ENCODE results near the gene ZCCHC10.
"Not testable (repeated sequence)": the region's sequence is repeated elsewhere in the genome, so short reads cannot be mapped to it uniquely, and the experiment has no call there.

Gene ZCCHC10

DNA sequence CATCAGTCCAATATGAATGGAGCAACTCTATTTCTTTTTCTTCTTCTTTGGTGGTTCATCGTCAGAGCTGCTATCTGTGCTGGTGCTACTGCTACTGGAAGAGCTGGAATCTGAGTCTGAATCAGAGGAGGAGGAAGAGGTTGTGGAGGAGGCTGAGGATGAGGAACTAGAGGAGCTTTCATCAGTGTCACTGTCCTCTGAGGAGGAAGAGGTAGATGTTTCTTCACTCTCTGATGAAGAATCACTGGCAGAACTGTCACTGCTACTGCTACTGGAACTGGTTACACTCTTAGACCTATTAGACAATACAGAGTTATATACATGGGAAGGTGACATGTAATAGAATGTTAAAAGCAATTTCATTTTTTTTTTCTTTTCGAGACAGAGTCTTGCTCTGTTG, 27.8 kb downstream of the ZCCHC10 start:
- no peak for DNase-seq (ENCODE audit: low read depth)
- H3K4me3 ChIP-seq (ENCODE audit: low read depth, low read length) = no peak overlapping the region
- TF ChIP-seq, protein P1, sequence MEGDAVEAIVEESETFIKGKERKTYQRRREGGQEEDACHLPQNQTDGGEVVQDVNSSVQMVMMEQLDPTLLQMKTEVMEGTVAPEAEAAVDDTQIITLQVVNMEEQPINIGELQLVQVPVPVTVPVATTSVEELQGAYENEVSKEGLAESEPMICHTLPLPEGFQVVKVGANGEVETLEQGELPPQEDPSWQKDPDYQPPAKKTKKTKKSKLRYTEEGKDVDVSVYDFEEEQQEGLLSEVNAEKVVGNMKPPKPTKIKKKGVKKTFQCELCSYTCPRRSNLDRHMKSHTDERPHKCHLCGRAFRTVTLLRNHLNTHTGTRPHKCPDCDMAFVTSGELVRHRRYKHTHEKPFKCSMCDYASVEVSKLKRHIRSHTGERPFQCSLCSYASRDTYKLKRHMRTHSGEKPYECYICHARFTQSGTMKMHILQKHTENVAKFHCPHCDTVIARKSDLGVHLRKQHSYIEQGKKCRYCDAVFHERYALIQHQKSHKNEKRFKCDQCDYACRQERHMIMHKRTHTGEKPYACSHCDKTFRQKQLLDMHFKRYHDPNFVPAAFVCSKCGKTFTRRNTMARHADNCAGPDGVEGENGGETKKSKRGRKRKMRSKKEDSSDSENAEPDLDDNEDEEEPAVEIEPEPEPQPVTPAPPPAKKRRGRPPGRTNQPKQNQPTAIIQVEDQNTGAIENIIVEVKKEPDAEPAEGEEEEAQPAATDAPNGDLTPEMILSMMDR (IDR thresholded peaks at IDR 0.05; ENCODE audit: insufficient read depth, low read depth, low read length, missing control alignments) = no peak

DNA sequence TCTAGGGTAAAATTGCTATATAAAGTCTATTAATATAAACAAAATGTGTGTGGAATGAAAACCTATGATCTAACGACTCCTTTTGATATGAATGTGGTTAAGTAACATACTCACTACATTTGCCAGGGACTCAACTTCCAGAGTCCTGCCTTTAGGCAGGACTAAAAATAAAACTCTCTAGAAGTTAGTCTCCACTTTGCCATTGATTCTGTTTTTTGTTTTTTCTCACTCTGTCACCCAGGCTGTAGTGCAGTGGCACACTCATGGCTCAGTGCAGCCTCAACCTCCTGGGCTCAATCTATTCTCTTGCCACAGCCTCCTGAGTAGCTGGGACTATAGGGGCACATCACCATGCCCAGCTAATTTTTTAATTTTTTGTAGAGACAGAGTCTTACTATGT, 30.0 kb downstream of the ZCCHC10 start:
- no peak for DNase-seq (ENCODE audit: low read depth)
- no peak overlapping the region for H3K4me3 ChIP-seq (ENCODE audit: low read depth, low read length)
- TF ChIP-seq, protein P1 (IDR thresholded peaks at IDR 0.05; ENCODE audit: insufficient read depth, low read depth, low read length, missing control alignments) = no peak

DNA sequence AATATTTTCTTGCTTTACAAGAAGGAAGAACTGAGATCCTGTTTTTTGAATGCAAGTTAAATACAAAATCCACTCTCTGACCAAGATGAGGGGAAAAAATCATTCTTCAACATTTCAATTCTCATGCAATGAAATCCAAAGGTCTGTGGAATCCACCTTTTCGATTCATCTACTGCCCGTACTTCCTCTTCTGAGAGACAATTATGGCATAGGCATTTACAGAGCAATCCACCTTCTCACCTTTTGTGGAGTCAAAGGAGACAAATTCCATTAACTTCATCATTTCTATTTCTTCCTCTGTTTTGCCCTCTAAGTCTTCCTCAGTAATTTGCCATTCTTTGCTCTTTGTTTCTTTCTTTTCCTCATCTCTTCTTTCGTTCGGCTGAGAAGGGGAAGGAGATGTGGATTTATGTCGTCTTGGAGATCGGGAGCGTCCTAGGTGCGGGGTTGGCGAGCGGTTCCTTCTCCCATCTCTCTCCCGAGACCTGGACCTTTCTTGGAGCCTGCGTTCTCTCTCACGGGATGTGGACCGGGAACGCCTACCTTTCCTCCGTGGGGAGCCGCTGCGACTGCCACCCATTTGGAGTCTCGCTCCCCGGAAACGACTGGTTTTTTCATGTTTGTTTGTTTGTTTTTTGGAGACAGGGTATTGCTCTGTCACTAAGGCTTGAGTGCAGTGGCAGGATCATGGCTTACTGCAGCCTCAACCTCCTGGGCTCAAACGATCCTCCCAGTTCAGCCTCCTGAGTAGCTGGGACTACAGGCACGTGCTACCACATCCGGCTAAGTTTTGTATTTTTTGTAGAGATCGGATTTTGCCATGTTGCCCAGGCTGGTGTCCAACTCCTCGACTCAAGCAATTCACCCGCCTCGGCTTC, 38.6 kb downstream of the ZCCHC10 start:
- no peak overlapping the region for H3K4me3 ChIP-seq (ENCODE audit: low read depth, low read length)
- DNase-seq (ENCODE audit: low read depth) = no peak

DNA sequence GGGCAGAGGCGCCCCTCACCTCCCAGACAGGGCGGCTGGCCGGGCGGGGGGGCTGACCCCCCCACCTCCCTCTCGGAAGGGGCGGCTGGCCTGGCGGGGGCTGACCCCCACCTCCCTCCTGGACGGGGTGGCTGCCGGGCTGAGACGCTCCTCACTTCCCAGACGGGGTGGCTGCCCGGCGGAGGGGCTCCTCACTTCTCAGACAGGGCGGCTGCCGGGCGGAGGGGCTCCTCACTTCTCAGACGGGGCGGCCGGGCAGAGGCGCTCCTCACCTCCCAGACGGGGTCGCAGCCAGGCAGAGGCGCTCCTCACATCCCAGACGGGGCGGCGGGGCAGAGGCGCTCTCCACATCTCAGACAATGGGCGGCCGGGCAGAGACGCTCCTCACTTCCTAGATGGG, 43.4 kb downstream of the ZCCHC10 start:
- not testable (repeated sequence) for H3K4me3 ChIP-seq (ENCODE audit: low read depth, low read length)

More for the DNA sequence above, 38.6 kb downstream of the ZCCHC10 start:
- TF ChIP-seq, protein P1 (IDR thresholded peaks at IDR 0.05; ENCODE audit: insufficient read depth, low read depth, low read length, missing control alignments) = no peak

DNA sequence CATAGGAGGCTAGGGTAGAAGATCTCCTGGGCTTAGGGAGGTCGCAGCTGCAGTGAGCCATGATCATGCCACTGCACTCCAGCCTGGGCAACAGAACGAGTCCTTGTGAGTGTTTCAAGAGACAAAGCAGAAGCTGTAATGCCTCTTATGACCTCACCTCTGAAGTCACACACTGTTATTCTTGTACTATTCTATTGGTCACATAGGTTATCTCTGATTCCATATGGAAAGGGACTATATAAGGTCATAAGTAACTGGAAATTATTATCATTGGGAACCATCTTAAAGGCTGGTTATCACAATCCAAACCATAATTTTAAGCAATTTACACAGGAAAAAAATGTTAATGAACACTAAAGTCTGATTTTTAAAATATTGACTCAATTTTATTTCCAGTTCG, 45.1 kb downstream of the ZCCHC10 start:
- TF ChIP-seq, protein P1 (IDR thresholded peaks at IDR 0.05; ENCODE audit: insufficient read depth, low read depth, low read length, missing control alignments) = no peak
- DNase-seq (ENCODE audit: low read depth) = no peak
- no peak overlapping the region for H3K4me3 ChIP-seq (ENCODE audit: low read depth, low read length)

More for the DNA sequence above, 43.4 kb downstream of the ZCCHC10 start:
- DNase-seq (ENCODE audit: low read depth) = not testable (repeated sequence)

DNA sequence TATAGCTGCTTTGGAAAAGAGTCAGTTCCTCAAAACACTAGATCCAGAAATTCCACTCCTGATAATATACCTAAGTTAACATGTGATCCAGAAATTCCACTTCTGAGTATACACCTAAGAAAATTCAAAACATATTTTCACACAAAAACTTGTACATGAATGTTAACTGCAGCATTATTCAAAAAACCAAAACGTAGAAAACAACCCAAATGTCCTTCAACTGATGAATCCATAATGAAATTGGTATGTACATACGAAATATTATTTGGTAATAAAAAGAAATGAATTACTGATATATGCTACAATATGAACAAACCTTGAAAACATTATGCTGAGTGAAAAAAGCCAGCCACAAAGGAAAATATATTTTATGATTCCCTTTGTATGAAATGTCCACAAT, 46.4 kb downstream of the ZCCHC10 start:
- H3K4me3 ChIP-seq (ENCODE audit: low read depth, low read length) = no peak overlapping the region
- TF ChIP-seq, protein P1 (IDR thresholded peaks at IDR 0.05; ENCODE audit: insufficient read depth, low read depth, low read length, missing control alignments) = no peak
- DNase-seq (ENCODE audit: low read depth) = no peak

DNA sequence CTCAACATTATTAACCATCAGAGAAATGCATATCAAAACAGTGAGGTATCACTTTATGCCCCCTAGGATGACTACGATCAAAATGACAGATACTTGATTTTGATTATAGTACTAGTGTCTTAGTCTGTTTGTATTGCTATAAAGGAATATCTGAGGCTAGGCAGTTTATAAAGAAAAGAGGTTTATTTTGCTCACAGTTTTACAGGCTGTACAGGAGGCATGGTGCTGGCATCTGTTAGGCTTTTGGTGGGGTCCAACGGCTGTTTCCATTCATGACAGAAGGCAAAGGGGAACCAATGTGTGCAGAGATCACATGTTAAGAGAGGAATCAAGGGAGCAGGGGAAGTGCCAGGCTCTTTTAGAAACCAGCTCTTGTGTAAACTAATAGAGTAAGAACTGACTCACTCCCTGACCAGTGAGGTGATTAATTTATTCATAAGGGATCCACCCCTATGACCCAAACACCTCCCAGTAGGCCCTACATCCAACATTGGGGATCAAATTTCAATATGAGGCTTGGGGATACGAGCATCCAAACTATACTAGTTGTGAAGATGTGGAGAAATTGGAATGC, 46.9 kb downstream of the ZCCHC10 start:
- TF ChIP-seq, protein P1 (IDR thresholded peaks at IDR 0.05; ENCODE audit: insufficient read depth, low read depth, low read length, missing control alignments) = no peak
- H3K4me3 ChIP-seq (ENCODE audit: low read depth, low read length) = no peak overlapping the region
- DNase-seq (ENCODE audit: low read depth) = no peak
